K562 (cell line): ENCODE measurements around the gene GTSE1. TPM values are rescaled to one million over a fixed set of nuclear protein-coding genes. Genes with fewer than 3 reads are reported as not detected.
A peak's percentile ranks its signal among the peaks of the same experiment; 100 is the strongest.

Source experiments
- ATAC-seq: fragments of 200-7000 bp; cut with Tn5 transposase; 3 replicates; pipeline ENCODE4 v1.9.1; 2020; ENCODE audit warnings: moderate library complexity
- BruUV-seq: library from RNA; stranded (reverse); fragments of 400-500 nt; replicated peaks from 2 replicates; lab custom pipeline; 2021; lab: Mats Ljungman, UMichigan
- CTCF ChIA-PET: fragments of 300-600 bp; formaldehyde crosslinking; extraction: SDS; loops from one replicate; lab custom pipeline; 2021; ENCODE audit warnings: low intra/inter-chr PET ratio; lab: Yijun Ruan, JAX
- POLR2A ChIA-PET: fragments of 300-600, 350-650 bp; sonication (Branson Sonifier 250); formaldehyde crosslinking; extraction: SDS; loops from one replicate; lab custom pipeline; 2021; ENCODE audit warnings: antibody characterized with exemption, inconsistent platforms; lab: Yijun Ruan, JAX
- DNase-seq, 4 experiments: peaks; one replicate each; pipeline versions ENCODE4 v3.0.0 to v3.0.0-alpha.2; 2011 to 2018; ENCODE audit warnings: low spot score in 3 of 4, mixed read lengths in 3 of 4; ENCODE audit errors: extremely low read depth in 1 of 4
- FAIRE-seq: peaks from 2 replicates; lab custom pipeline; 2011; peaks lifted over from hg19 to GRCh38; lab: Jason Lieb, UNC
- H2AFZ ChIP-seq: 2 replicates; pipeline ENCODE4 v1.6.0; 2011; ENCODE audit warnings: low read depth, low read length, control low read depth, inconsistent platforms
- H3K27ac ChIP-seq: fragments of 200-600 bp; 3 replicates; pipeline ENCODE4 v1.8.0; 2011; ENCODE audit warnings: low read depth, mild to moderate bottlenecking, control low read depth, inconsistent platforms, low read length, moderate library complexity, mixed read lengths; ENCODE audit errors: extremely low read depth
- H3K27me3 ChIP-seq, 2 experiments: fragments of 300-600 bp in 1 of 2; 2 replicates in 1 of 2; 3 replicates in 1 of 2; pipeline versions ENCODE4 v1.6.0 to v1.8.0; 2011; ENCODE audit warnings: inconsistent platforms in 2 of 2, low read length in 2 of 2, mild to moderate bottlenecking in 1 of 2, mixed read lengths in 1 of 2, moderate library complexity in 1 of 2; ENCODE audit not compliant: control insufficient read depth in 2 of 2, insufficient read depth in 2 of 2
- H3K36me3 ChIP-seq: fragments of 300-600 bp; 3 replicates; pipeline ENCODE4 v1.8.0; 2011; ENCODE audit warnings: mild to moderate bottlenecking, low read length, inconsistent platforms; ENCODE audit not compliant: control insufficient read depth, insufficient read depth
- H3K4me1 ChIP-seq, 2 experiments: fragments of 200-600 bp in 1 of 2; replicated peaks in 1 of 2; 2 replicates in 1 of 2; 3 replicates in 1 of 2; pipeline versions ENCODE4 v1.5.1 to v1.8.0; 2011; ENCODE audit warnings: inconsistent platforms in 2 of 2, low read length in 2 of 2, mild to moderate bottlenecking in 1 of 2, mixed read lengths in 1 of 2, moderate library complexity in 1 of 2; ENCODE audit not compliant: control insufficient read depth in 2 of 2, insufficient read depth in 2 of 2
- H3K4me2 ChIP-seq: 2 replicates; pipeline ENCODE4 v1.6.1; 2011; ENCODE audit warnings: low read length, control low read depth, inconsistent platforms, mixed read lengths; ENCODE audit not compliant: insufficient read depth
- H3K4me3 ChIP-seq: fragments of 200-600 bp; sonication (generic), shearing (Covaris generic); 2 replicates; pipeline ENCODE4 v1.5.1; 2016; ENCODE audit warnings: control low read depth, inconsistent platforms
- H3K79me2 ChIP-seq: fragments of 200-600 bp; 3 replicates; pipeline ENCODE4 v1.8.0; 2011; ENCODE audit warnings: low read length, inconsistent platforms; ENCODE audit not compliant: control insufficient read depth, insufficient read depth
- H3K9ac ChIP-seq, 2 experiments: 2 replicates each; pipeline versions ENCODE4 v1.6.0 to v1.6.1; 2011; ENCODE audit warnings: low read depth in 2 of 2, low read length in 2 of 2, control low read depth in 1 of 2, inconsistent platforms in 1 of 2, mild to moderate bottlenecking in 1 of 2, mixed read lengths in 1 of 2; ENCODE audit not compliant: insufficient read depth in 1 of 2
- H3K9me1 ChIP-seq: one replicate; pipeline ENCODE4 v1.6.0; 2011; ENCODE audit warnings: inconsistent platforms, mild to moderate bottlenecking, low read length, moderate library complexity; ENCODE audit not compliant: control insufficient read depth, insufficient read depth
- H3K9me3 ChIP-seq: replicated peaks from 2 replicates; pipeline ENCODE4 v1.5.1; 2011; ENCODE audit warnings: low read depth, low read length, inconsistent platforms; ENCODE audit not compliant: control insufficient read depth, insufficient read depth
- H4K20me1 ChIP-seq: replicated peaks from 2 replicates; pipeline ENCODE4 v1.6.1; 2011; ENCODE audit warnings: low read length, inconsistent platforms, mixed read lengths; ENCODE audit not compliant: control insufficient read depth, insufficient read depth
- CGGBP1 ChIP-seq: fragments of 250-450 bp; sonication (Bioruptor Pico); IDR thresholded peaks from 2 replicates; pipeline ENCODE4 v1.9.0; 2021; ENCODE audit warnings: mild to moderate bottlenecking
- LEF1 ChIP-seq: fragments of 450-650 bp; IDR thresholded peaks from 2 replicates; pipeline ENCODE4 v1.6.1; 2016; ENCODE audit warnings: mild to moderate bottlenecking
- MYC ChIP-seq, 2 experiments: fragments of 250-450 bp in 1 of 2; sonication (Bioruptor Pico) in 1 of 2; IDR thresholded peaks; 2 replicates each; pipeline versions ENCODE4 v1.5.1 to v1.6.1; 2012 to 2021; ENCODE audit warnings: low read depth in 2 of 2, borderline replicate concordance in 1 of 2, improper control_type of control experiment in 1 of 2, low read length in 1 of 2, mild to moderate bottlenecking in 1 of 2, moderate library complexity in 1 of 2
- MYNN ChIP-seq, 2 experiments: sonication (generic); formaldehyde crosslinking in 1 of 2; IDR thresholded peaks; 2 replicates each; pipeline versions ENCODE4 v1.5.0 to v1.6.1; 2016 to 2020; ENCODE audit warnings: antibody characterized with exemption in 1 of 2, missing genetic modification reagents in 1 of 2
- RBFOX2 ChIP-seq: fragments of 200-400 bp; formaldehyde crosslinking; IDR thresholded peaks from 2 replicates; pipeline ENCODE4 v1.6.1; 2017; ENCODE audit warnings: low read depth, mild to moderate bottlenecking, low read length, moderate library complexity
- TBL1XR1 ChIP-seq, 2 experiments: IDR thresholded peaks; 2 replicates each; pipeline ENCODE4 v1.6.1; 2012; ENCODE audit warnings: improper control_type of control experiment in 2 of 2, low read length in 2 of 2, mild to moderate bottlenecking in 1 of 2
- ZNF140 ChIP-seq: fragments of 250-450 bp; sonication (Bioruptor Pico); IDR thresholded peaks from 2 replicates; pipeline ENCODE4 v1.8.0; 2021; ENCODE audit warnings: moderate library complexity, mild to moderate bottlenecking, inconsistent platforms
- WGBS: fragments of 100-300 bp; shearing (Covaris generic); methylation state at CpG from one replicate; pipeline ENCODE4 v1.1.6; 2016; ENCODE audit warnings: low coverage, mixed read lengths; ENCODE audit not compliant: insufficient coverage; ENCODE audit errors: missing lambda C conversion rate; 5-methylcytosine and 5-hydroxymethylcytosine counted together
- in situ Hi-C: fragments of 300-500 bp; cut with MboI; formaldehyde crosslinking; loops from 4 replicates; pipeline ENCODE4 v1.15.0; 2018; ENCODE audit warnings: inconsistent platforms, mixed read lengths
- intact Hi-C: fragments of 100-400 bp; cut with micrococcal nuclease; formaldehyde crosslinking; loops from 2 replicates; pipeline ENCODE4 v1.14.2; 2022
- polyA plus RNA-seq, 8 experiments: library from polyadenylated mRNA; depleted of rRNA in 4 of 8; stranded (reverse) in 5 of 8; unstranded in 3 of 8; fragments of >200 nt; fragmentation: Nextera tagmentation in 2 of 8; fragmentation: Illumina TruSeq in 1 of 8; extraction: Ambion mirVana in 2 of 8; extraction: Trizol in 1 of 8; gene quantifications; 2 replicates each; pipeline versions ENCODE4 v1.2.1 to v1.2.3, GENCODE V29; 2011 to 2014; ENCODE audit warnings: inconsistent platforms in 1 of 8, missing spikeins in 1 of 8
- total RNA-seq, 7 experiments: library from RNA; depleted of rRNA in 6 of 7; stranded (reverse); fragments of >200 nt in 6 of 7; fragmentation: Illumina TruSeq in 2 of 7; extraction: Trizol in 2 of 7; gene quantifications; 2 replicates each; pipeline versions ENCODE4 v1.2.1 to v1.2.3, GENCODE V29; 2011 to 2021; ENCODE audit warnings: low replicate concordance in 1 of 7

GTSE1 gene
- total and polyA plus RNA-seq, 9 of the 15 experiments (the other 6 are each of a cell fraction or from before 2014, with no cell fraction given): 2.5 to 22.5 (median 12.9) TPM

- Histone ChIP-seq H3K36me3 (peaks cover 30% of the 10 kb centered on the region; the same call in 2 of the 3 replicates), H3K9ac (no peak overlapping the region), H3K9me3 (no peaks in the 10 kb centered on the region), H3K4me1 (peaks cover 0 to 7% of the 10 kb centered on the region in 2 experiments; a peak in 2 of 5 replicates), H3K4me3 (no peak overlapping the region), H3K4me2 (no peak overlapping the region), H4K20me1 (peaks cover 3% of the 10 kb centered on the region; the same call in 1 of the 2 replicates)
- DNase-seq (no peak), FAIRE-seq (no peak), ATAC-seq (no peak)
- intact Hi-C loops: no loop called here
- POLR2A ChIA-PET: interaction anchor here (0.9 to 1.2 kb wide), 2 partner anchors 76 to 403 kb away, joined by 4 read pairs; no protein-coding TSS in a partner anchor
- in situ Hi-C loops: no loop called here
- BruUV-seq: no TSS peak
- 89% methylated on average over 8 of the region's 19 CpGs for WGBS
- TF ChIP-seq MYC (IDR thresholded peaks at IDR 0.05; ENCODE audit: low read depth, low read length) (no peak), MYC (CRISPR knock-in tag; IDR thresholded peaks at IDR 0.05; ENCODE audit: borderline replicate concordance, low read depth) (no peak), LEF1 (no peak), ZNF140 (CRISPR knock-in tag) (no peak), TBL1XR1 (IDR thresholded peaks at IDR 0.05; ENCODE audit: low read length in 2 of 2) (no peak), RBFOX2 (0 out of 2 replicates have a peak, but pooled peaks have one; percentile 22), MYNN (IDR thresholded peaks at IDR 0.05) (no peak), MYNN (CRISPR knock-in tag; IDR thresholded peaks at IDR 0.05) (no peak), CGGBP1 (CRISPR knock-in tag) (no peak)
- TF ChIP-seq, all 486 proteins: peak for 1
- Histone ChIP-seq H3K79me2 (no peaks in the 10 kb centered on the region), H3K27me3 (peaks cover 5 to 13% of the 10 kb centered on the region in 2 experiments; a peak in 4 of 5 replicates), H3K27ac (no peak overlapping the region), H3K9me1 (no peaks in the 10 kb centered on the region), H2AFZ (no peak overlapping the region)
- CTCF ChIA-PET: no interaction called here
Measured at GRCh38 chr22:46357711-46358520, 61.2 kb downstream of the GTSE1 start.
